HK-2 (cell line): Measurements from ENCODE around the gene TCF7L1.

Experiments used
- DNase-seq: peaks from one replicate; pipeline ENCODE4 v3.0.0-alpha.2; 2018; ENCODE audit not compliant: unreplicated experiment

Gene TCF7L1

GRCh38 chr2:85230679-85231467 lies 97.7 kb downstream of the TCF7L1 start:
- no peak for DNase-seq

- DNase-seq = no peak
Measured at GRCh38 chr2:85231468-85231805, 98.2 kb downstream of the TCF7L1 start.

GRCh38 chr2:85231952-85232351 lies 98.8 kb downstream of the TCF7L1 start:
- no peak for DNase-seq

GRCh38 chr2:85234868-85235267 lies 101.7 kb downstream of the TCF7L1 start:
- no peak for DNase-seq

GRCh38 chr2:85235281-85235680 lies 102.1 kb downstream of the TCF7L1 start:
- DNase-seq = no peak

- DNase-seq = no peak
Measured at GRCh38 chr2:85236084-85236483, 102.9 kb downstream of the TCF7L1 start.

GRCh38 chr2:85237849-85238565 lies 104.8 kb downstream of the TCF7L1 start:
- no peak for DNase-seq

- DNase-seq = no peak
Measured at GRCh38 chr2:85238607-85239006, 105.4 kb downstream of the TCF7L1 start.

- no peak for DNase-seq
Measured at GRCh38 chr2:85239102-85239501, 105.9 kb downstream of the TCF7L1 start.

GRCh38 chr2:85240055-85240454 lies 106.9 kb downstream of the TCF7L1 start:
- DNase-seq = no peak

GRCh38 chr2:85242321-85242720 lies 109.1 kb downstream of the TCF7L1 start:
- DNase-seq = no peak

- DNase-seq = no peak
Measured at GRCh38 chr2:85243101-85244072, 110.2 kb downstream of the TCF7L1 start.

GRCh38 chr2:85244828-85245227 lies 111.6 kb downstream of the TCF7L1 start:
- DNase-seq = no peak

- DNase-seq = no peak
Measured at GRCh38 chr2:85245891-85246290, 112.7 kb downstream of the TCF7L1 start.

GRCh38 chr2:85246348-85246747 lies 113.2 kb downstream of the TCF7L1 start:
- no peak for DNase-seq

GRCh38 chr2:85247610-85248009 lies 114.4 kb downstream of the TCF7L1 start:
- no peak for DNase-seq

GRCh38 chr2:85248773-85249509 lies 115.7 kb downstream of the TCF7L1 start:
- DNase-seq = peak; percentile 40

- no peak for DNase-seq
Measured at GRCh38 chr2:85250045-85250444, 116.9 kb downstream of the TCF7L1 start.

- DNase-seq = no peak
Measured at GRCh38 chr2:85251070-85251616, 118.0 kb downstream of the TCF7L1 start.

- DNase-seq = no peak
Measured at GRCh38 chr2:85253890-85254289, 120.7 kb downstream of the TCF7L1 start.
